ENCODE measurements around the gene ZNF689.

Gene ZNF689

DNA sequence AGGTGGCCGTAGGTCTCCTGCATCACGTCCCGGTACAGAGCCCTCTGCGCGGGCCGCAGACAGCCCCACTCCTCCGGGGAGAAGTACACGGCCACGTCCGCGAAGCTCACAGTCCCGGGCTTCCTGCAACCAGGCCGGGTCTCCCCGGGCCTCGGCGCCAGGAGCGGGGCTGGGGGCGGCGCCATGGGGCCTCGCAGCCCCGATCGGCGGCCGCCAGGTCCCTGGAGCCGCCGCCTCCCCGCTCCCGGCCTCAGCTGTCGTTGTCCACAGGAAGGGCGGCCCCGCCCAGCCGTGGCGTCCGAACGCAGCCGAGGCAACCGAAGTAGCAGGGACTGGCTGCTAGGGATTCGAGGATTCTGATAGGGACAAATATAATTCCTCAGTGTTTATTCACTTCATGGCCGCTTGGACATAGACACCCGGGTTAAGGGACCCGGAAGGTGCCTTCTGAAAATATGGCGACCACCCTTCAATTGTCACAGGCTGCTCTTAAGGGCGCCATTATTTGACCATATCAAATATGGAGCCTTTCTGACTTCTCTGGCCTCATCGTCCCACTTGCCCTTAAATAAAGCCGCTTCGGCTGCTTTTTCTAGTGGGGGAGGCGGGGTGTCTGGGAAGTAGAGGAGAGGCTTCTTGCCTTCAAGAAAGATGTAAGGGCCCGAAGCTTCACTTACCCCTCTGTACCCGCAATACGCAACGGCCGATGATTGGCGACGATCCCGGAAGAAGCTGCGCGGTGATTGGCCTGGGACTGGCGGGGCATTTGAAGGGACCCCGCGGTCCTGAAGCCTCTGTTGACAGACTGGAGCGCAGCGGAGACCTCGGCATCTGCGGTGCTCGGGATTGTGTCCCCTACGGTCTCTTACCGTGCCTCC, 38.5 kb downstream of the ZNF689 start, which contains the start of gene ZNF688 (continued):
- TF ChIP-seq, protein P1, sequence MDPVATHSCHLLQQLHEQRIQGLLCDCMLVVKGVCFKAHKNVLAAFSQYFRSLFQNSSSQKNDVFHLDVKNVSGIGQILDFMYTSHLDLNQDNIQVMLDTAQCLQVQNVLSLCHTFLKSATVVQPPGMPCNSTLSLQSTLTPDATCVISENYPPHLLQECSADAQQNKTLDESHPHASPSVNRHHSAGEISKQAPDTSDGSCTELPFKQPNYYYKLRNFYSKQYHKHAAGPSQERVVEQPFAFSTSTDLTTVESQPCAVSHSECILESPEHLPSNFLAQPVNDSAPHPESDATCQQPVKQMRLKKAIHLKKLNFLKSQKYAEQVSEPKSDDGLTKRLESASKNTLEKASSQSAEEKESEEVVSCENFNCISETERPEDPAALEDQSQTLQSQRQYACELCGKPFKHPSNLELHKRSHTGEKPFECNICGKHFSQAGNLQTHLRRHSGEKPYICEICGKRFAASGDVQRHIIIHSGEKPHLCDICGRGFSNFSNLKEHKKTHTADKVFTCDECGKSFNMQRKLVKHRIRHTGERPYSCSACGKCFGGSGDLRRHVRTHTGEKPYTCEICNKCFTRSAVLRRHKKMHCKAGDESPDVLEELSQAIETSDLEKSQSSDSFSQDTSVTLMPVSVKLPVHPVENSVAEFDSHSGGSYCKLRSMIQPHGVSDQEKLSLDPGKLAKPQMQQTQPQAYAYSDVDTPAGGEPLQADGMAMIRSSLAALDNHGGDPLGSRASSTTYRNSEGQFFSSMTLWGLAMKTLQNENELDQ (tag by site-specific recombination; IDR thresholded peaks at IDR 0.05; ENCODE audit: low read depth), result no peak
- TF ChIP-seq SP7 (tag by site-specific recombination; IDR thresholded peaks at IDR 0.05) (peak; percentile 72), ZNF596 (tag by site-specific recombination; IDR thresholded peaks at IDR 0.05) (0 out of 2 replicates have a peak, but pooled peaks have one; percentile 41), ZNF169 (tag by site-specific recombination; IDR thresholded peaks at IDR 0.05) (no peak), ZNF335 (tag by site-specific recombination; conservative IDR thresholded peaks at IDR 0.05) (peak; percentile 99), ZNF768 (tag by site-specific recombination; IDR thresholded peaks at IDR 0.05) (no peak), ZNF843 (tag by site-specific recombination; IDR thresholded peaks at IDR 0.05) (peak; percentile 4; the same call in 1 of the 2 replicates), ZNF76 (tag by site-specific recombination; IDR thresholded peaks at IDR 0.05; ENCODE audit: borderline replicate concordance, low read depth) (peak; percentile 97), ZNF548 (tag by site-specific recombination; IDR thresholded peaks at IDR 0.05) (no peak), ZNF664 (tag by site-specific recombination; IDR thresholded peaks at IDR 0.05) (no peak), ZBTB17 (tag by site-specific recombination; IDR thresholded peaks at IDR 0.05) (peak; percentile 97), ZNF155 (tag by site-specific recombination; IDR thresholded peaks at IDR 0.05) (no peak), HOXA7 (CRISPR knock-in tag; IDR thresholded peaks at IDR 0.05; ENCODE audit: borderline replicate concordance) (no peak), GLI2 (tag by site-specific recombination; IDR thresholded peaks at IDR 0.05; ENCODE audit: borderline replicate concordance, low read depth) (no peak), SETDB1 (IDR thresholded peaks at IDR 0.05; ENCODE audit: insufficient read length, low read length) (no peak)
- TF ChIP-seq, protein P2, sequence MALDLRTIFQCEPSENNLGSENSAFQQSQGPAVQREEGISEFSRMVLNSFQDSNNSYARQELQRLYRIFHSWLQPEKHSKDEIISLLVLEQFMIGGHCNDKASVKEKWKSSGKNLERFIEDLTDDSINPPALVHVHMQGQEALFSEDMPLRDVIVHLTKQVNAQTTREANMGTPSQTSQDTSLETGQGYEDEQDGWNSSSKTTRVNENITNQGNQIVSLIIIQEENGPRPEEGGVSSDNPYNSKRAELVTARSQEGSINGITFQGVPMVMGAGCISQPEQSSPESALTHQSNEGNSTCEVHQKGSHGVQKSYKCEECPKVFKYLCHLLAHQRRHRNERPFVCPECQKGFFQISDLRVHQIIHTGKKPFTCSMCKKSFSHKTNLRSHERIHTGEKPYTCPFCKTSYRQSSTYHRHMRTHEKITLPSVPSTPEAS (tag by site-specific recombination; IDR thresholded peaks at IDR 0.05), result no peak
- TF ChIP-seq, protein P3, sequence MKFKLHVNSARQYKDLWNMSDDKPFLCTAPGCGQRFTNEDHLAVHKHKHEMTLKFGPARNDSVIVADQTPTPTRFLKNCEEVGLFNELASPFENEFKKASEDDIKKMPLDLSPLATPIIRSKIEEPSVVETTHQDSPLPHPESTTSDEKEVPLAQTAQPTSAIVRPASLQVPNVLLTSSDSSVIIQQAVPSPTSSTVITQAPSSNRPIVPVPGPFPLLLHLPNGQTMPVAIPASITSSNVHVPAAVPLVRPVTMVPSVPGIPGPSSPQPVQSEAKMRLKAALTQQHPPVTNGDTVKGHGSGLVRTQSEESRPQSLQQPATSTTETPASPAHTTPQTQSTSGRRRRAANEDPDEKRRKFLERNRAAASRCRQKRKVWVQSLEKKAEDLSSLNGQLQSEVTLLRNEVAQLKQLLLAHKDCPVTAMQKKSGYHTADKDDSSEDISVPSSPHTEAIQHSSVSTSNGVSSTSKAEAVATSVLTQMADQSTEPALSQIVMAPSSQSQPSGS (tag by site-specific recombination; IDR thresholded peaks at IDR 0.05; ENCODE audit: low read depth), result no peak
- TF ChIP-seq, protein P4, sequence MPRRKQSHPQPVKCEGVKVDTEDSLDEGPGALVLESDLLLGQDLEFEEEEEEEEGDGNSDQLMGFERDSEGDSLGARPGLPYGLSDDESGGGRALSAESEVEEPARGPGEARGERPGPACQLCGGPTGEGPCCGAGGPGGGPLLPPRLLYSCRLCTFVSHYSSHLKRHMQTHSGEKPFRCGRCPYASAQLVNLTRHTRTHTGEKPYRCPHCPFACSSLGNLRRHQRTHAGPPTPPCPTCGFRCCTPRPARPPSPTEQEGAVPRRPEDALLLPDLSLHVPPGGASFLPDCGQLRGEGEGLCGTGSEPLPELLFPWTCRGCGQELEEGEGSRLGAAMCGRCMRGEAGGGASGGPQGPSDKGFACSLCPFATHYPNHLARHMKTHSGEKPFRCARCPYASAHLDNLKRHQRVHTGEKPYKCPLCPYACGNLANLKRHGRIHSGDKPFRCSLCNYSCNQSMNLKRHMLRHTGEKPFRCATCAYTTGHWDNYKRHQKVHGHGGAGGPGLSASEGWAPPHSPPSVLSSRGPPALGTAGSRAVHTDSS (tag by site-specific recombination; IDR thresholded peaks at IDR 0.05), result 0 out of 2 replicates have a peak, but pooled peaks have one; percentile 17
- TF ChIP-seq, protein P5, sequence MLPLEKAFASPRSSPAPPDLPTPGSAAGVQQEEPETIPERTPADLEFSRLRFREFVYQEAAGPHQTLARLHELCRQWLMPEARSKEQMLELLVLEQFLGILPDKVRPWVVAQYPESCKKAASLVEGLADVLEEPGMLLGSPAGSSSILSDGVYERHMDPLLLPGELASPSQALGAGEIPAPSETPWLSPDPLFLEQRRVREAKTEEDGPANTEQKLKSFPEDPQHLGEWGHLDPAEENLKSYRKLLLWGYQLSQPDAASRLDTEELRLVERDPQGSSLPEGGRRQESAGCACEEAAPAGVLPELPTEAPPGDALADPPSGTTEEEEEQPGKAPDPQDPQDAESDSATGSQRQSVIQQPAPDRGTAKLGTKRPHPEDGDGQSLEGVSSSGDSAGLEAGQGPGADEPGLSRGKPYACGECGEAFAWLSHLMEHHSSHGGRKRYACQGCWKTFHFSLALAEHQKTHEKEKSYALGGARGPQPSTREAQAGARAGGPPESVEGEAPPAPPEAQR (tag by site-specific recombination; IDR thresholded peaks at IDR 0.05), result no peak
- TF ChIP-seq, protein P6, sequence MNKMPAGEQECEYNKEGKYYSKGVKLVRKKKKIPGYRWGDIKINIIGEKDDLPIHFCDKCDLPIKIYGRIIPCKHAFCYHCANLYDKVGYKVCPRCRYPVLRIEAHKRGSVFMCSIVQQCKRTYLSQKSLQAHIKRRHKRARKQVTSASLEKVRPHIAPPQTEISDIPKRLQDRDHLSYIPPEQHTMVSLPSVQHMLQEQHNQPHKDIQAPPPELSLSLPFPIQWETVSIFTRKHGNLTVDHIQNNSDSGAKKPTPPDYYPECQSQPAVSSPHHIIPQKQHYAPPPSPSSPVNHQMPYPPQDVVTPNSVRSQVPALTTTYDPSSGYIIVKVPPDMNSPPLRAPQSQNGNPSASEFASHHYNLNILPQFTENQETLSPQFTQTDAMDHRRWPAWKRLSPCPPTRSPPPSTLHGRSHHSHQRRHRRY (tag by site-specific recombination; IDR thresholded peaks at IDR 0.05), result no peak
- TF ChIP-seq, protein P7, sequence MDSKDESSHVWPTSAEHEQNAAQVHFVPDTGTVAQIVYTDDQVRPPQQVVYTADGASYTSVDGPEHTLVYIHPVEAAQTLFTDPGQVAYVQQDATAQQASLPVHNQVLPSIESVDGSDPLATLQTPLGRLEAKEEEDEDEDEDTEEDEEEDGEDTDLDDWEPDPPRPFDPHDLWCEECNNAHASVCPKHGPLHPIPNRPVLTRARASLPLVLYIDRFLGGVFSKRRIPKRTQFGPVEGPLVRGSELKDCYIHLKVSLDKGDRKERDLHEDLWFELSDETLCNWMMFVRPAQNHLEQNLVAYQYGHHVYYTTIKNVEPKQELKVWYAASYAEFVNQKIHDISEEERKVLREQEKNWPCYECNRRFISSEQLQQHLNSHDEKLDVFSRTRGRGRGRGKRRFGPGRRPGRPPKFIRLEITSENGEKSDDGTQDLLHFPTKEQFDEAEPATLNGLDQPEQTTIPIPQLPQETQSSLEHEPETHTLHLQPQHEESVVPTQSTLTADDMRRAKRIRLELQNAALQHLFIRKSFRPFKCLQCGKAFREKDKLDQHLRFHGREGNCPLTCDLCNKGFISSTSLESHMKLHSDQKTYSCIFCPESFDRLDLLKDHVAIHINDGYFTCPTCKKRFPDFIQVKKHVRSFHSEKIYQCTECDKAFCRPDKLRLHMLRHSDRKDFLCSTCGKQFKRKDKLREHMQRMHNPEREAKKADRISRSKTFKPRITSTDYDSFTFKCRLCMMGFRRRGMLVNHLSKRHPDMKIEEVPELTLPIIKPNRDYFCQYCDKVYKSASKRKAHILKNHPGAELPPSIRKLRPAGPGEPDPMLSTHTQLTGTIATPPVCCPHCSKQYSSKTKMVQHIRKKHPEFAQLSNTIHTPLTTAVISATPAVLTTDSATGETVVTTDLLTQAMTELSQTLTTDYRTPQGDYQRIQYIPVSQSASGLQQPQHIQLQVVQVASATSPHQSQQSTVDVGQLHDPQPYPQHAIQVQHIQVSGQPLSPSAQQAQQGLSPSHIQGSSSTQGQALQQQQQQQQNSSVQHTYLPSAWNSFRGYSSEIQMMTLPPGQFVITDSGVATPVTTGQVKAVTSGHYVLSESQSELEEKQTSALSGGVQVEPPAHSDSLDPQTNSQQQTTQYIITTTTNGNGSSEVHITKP (tag by site-specific recombination; IDR thresholded peaks at IDR 0.05), result peak; percentile 92
- TF ChIP-seq, protein P8, sequence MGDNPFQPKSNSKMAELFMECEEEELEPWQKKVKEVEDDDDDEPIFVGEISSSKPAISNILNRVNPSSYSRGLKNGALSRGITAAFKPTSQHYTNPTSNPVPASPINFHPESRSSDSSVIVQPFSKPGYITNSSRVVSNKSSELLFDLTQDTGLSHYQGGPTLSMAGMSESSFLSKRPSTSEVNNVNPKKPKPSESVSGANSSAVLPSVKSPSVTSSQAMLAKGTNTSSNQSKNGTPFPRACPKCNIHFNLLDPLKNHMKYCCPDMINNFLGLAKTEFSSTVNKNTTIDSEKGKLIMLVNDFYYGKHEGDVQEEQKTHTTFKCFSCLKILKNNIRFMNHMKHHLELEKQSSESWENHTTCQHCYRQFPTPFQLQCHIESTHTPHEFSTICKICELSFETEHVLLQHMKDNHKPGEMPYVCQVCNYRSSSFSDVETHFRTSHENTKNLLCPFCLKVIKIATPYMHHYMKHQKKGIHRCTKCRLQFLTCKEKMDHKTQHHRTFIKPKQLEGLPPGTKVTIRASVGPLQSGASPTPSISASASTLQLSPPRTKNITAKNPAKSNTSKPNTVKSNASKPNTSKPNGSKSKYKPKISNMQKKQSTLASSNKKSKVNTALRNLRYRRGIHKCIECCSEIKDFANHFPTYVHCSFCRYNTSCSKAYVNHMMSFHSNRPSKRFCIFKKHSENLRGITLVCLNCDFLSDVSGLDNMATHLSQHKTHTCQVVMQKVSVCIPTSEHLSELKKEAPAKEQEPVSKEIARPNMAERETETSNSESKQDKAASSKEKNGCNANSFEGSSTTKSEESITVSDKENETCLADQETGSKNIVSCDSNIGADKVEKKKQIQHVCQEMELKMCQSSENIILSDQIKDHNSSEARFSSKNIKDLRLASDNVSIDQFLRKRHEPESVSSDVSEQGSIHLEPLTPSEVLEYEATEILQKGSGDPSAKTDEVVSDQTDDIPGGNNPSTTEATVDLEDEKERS (tag by site-specific recombination; IDR thresholded peaks at IDR 0.05), result no peak

All from HEK293 (cell line).